Gastrocnemius medialis (tissue), 4 donors: ENCODE data around the gene C11orf21. TPM values are rescaled to one million over a fixed set of nuclear protein-coding genes. Genes with fewer than 3 reads are reported as not detected.
"Not testable (repeated sequence)": the region's sequence is repeated elsewhere in the genome, so short reads cannot be mapped to it uniquely, and the experiment has no call there.

ENCODE experiments used
- ATAC-seq, 2 donors: fragments of 150-250 bp; one replicate each; pipeline ENCODE4 v1.9.1; 2016
- DNase-seq, 2 donors: peaks; one replicate each; pipeline ENCODE4 v3.0.0-alpha.2; 2019
- H3K27ac ChIP-seq, 4 donors: fragments of 200-600 bp; sonication (generic); 1 replicate in 1 of 4; 2 replicates in 3 of 4; pipeline ENCODE4 v1.5.1; 2016 to 2018; ENCODE audit warnings: mild to moderate bottlenecking in 2 of 4, moderate library complexity in 1 of 4
- H3K27me3 ChIP-seq, 3 donors: fragments of 200-600 bp; sonication (generic) in 2 of 3; 1 replicate in 1 of 3; 2 replicates in 2 of 3; pipeline versions ENCODE4 v1.5.1 to v1.6.0; 2016 to 2019; ENCODE audit warnings: mild to moderate bottlenecking in 1 of 3, moderate library complexity in 1 of 3
- H3K36me3 ChIP-seq, 2 donors: fragments of 200-600 bp; sonication (generic) in 1 of 2; one replicate each; pipeline ENCODE4 v1.5.1; 2017 to 2018
- H3K4me1 ChIP-seq, 2 donors: fragments of 200-600 bp; sonication (generic) in 1 of 2; one replicate each; pipeline ENCODE4 v1.5.1; 2016 to 2017; ENCODE audit warnings: mild to moderate bottlenecking in 2 of 2
- H3K4me3 ChIP-seq, 4 donors: fragments of 200-600 bp; sonication (generic) in 3 of 4; 1 replicate in 1 of 4; 2 replicates in 3 of 4; pipeline ENCODE4 v1.5.1; 2016 to 2019; ENCODE audit warnings: mild to moderate bottlenecking in 2 of 4
- H3K9me3 ChIP-seq, 3 donors: fragments of 200-600 bp; sonication (generic) in 2 of 3; 1 replicate in 1 of 3; 2 replicates in 2 of 3; pipeline ENCODE4 v1.5.1; 2016 to 2019
- POLR2A ChIP-seq, 2 donors: fragments of 450-650 bp; IDR thresholded peaks; one replicate each; pipeline ENCODE4 v1.6.1; 2017; ENCODE audit warnings: antibody characterized with exemption in 2 of 2, mild to moderate bottlenecking in 2 of 2, moderate library complexity in 2 of 2
- in situ Hi-C, 4 donors: fragments of 200-750 bp; cut with MboI; loops; one replicate each; pipeline versions ENCODE4 v1.15.0 to v1.8.0; 2017; ENCODE audit warnings: low sequenced_read_pairs in 4 of 4
- intact Hi-C: fragments of 100-400 bp; cut with DNase I; formaldehyde crosslinking; loops from one replicate; pipeline ENCODE4 v1.15.1; 2023; ENCODE audit warnings: low total_unique reads
- total RNA-seq, 4 donors: library from RNA; depleted of rRNA; stranded (reverse); fragments of >200 nt; gene quantifications; one replicate each; pipeline versions ENCODE4 v1.1.0 to v1.2.3, GENCODE V29; 2016
- TF ChIP-seq, protein P1 (sequence below), 5 experiments: fragments of 450-650 bp in 3 of 5; fragments of 200-600 bp in 2 of 5; sonication (generic) in 2 of 5; IDR thresholded peaks in 4 of 5; conservative IDR thresholded peaks in 1 of 5; 1 replicate in 4 of 5; 2 replicates in 1 of 5; pipeline ENCODE4 v1.5.1; 2016 to 2019; ENCODE audit warnings: antibody characterized with exemption in 5 of 5, mild to moderate bottlenecking in 3 of 5, moderate library complexity in 3 of 5

Gene C11orf21
- total RNA-seq, 4 donors from 2014 or later, result 0.10 TPM; not detected in 3

DNA sequence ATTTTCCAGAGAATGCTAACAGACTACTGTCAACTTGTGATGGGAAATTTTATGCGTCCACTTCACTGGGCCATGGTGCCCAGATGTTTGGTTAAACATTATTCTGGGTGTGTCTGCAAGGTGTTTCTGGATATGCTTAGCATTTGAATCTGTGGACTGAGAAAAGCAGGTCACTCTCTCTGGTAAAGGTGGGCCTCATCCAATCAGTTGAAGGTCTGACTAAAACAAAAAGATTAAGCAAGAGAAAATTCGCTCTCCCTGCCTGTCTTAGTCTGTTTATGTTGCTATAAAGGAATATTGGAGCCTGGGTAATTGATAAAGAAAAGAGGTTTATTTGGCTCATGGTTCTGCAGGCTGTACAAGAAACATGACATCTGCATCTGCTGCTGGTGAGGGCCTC is 43.3 kb upstream of the C11orf21 start:
- Histone ChIP-seq H3K27ac (no peak overlapping the region), H3K36me3 (no peaks in the 10 kb centered on the region), H3K4me3 (no peak overlapping the region), H3K9me3 (no peaks in the 10 kb centered on the region), H3K27me3 (no peaks in the 10 kb centered on the region), H3K4me1 (no peaks in the 10 kb centered on the region)
- DNase-seq (no peak), ATAC-seq (no peak)
- in situ Hi-C loops, result no loop called here
- intact Hi-C loops, result no loop called here
- TF ChIP-seq POLR2A (IDR thresholded peaks at IDR 0.05), result no peak
- TF ChIP-seq, protein P1, sequence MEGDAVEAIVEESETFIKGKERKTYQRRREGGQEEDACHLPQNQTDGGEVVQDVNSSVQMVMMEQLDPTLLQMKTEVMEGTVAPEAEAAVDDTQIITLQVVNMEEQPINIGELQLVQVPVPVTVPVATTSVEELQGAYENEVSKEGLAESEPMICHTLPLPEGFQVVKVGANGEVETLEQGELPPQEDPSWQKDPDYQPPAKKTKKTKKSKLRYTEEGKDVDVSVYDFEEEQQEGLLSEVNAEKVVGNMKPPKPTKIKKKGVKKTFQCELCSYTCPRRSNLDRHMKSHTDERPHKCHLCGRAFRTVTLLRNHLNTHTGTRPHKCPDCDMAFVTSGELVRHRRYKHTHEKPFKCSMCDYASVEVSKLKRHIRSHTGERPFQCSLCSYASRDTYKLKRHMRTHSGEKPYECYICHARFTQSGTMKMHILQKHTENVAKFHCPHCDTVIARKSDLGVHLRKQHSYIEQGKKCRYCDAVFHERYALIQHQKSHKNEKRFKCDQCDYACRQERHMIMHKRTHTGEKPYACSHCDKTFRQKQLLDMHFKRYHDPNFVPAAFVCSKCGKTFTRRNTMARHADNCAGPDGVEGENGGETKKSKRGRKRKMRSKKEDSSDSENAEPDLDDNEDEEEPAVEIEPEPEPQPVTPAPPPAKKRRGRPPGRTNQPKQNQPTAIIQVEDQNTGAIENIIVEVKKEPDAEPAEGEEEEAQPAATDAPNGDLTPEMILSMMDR (IDR thresholded peaks at IDR 0.05 in 4 of 5, conservative IDR thresholded peaks at IDR 0.05 in 1 of 5), result no peak

DNA sequence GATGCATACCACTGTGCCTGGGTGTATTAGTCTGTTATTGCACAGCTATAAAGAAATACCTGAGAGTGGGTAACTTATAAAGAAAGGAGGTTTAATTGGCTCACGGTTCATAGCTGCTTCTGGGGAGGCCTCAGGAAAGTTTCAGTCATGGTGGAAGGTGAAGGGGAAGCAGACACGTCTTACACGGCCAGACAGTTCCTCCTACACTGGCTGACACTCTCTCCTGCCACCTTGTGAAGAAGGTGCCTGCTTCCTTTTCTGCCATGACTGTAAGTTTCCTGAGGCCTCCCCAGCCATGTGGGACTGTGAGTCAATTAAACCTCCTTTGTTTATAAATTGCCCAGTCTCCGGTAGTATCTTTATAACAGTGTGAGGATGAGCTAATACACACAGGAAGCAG is 41.8 kb upstream of the C11orf21 start:
- in situ Hi-C loops, result no loop called here
- Histone ChIP-seq H3K4me1 (no peaks in the 10 kb centered on the region), H3K27me3 (no peaks in the 10 kb centered on the region), H3K36me3 (no peaks in the 10 kb centered on the region), H3K4me3 (no peak overlapping the region), H3K27ac (no peak overlapping the region), H3K9me3 (no peaks in the 10 kb centered on the region)
- no peak for TF ChIP-seq POLR2A (IDR thresholded peaks at IDR 0.05)
- TF ChIP-seq, protein P1 (IDR thresholded peaks at IDR 0.05 in 4 of 5, conservative IDR thresholded peaks at IDR 0.05 in 1 of 5), result no peak
- DNase-seq, result no peak
- ATAC-seq, result no peak
- intact Hi-C loops, result no loop called here

DNA sequence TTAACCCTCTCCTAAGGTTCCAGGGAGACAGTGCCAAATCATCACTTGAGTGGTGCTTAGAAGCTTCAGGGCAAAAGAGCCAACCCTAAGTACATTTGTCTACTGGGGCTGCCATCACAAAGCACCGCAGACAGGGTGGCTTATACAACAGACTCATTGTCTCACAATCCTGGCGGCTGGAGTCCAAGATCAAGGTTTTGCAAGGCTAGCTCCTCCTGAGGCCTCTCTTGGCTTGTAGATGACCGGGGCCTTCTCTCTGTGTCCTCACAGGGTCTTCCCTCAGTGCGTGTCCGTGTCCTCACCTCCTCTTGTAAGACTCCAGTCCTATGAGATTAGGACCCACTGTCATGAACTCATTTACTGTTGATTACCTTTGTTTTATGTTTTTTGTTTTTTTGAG is 41.3 kb upstream of the C11orf21 start:
- no peak for TF ChIP-seq POLR2A (IDR thresholded peaks at IDR 0.05)
- TF ChIP-seq, protein P1 (IDR thresholded peaks at IDR 0.05 in 4 of 5, conservative IDR thresholded peaks at IDR 0.05 in 1 of 5), result no peak
- DNase-seq, result no peak
- ATAC-seq, result no peak
- Histone ChIP-seq H3K4me1 (no peaks in the 10 kb centered on the region), H3K27me3 (no peaks in the 10 kb centered on the region), H3K36me3 (no peaks in the 10 kb centered on the region), H3K9me3 (no peaks in the 10 kb centered on the region), H3K27ac (no peak overlapping the region), H3K4me3 (no peak overlapping the region)
- in situ Hi-C loops, result no loop called here
- intact Hi-C loops, result no loop called here

DNA sequence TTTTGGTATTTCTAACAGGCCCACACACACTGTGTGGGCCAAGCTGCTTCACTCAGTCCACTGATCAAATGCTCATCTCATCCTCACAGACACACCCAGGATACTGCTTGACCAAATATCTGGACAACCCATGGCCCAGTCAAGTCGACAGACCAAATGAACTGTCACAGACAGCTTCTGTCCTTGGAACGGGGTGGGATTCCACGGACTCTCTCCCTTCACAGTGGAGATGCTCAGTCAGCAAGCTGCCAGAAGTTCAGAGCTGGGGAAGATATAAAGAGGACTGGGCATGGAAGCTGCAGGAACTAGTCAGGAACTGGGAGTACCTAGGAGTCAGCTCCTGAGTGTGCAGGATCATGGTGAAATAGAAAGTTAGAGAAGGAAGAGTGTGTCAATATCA is 40.8 kb upstream of the C11orf21 start:
- DNase-seq (no peak), ATAC-seq (no peak)
- intact Hi-C loops, result no loop called here
- Histone ChIP-seq H3K36me3 (no peaks in the 10 kb centered on the region), H3K27ac (no peak overlapping the region), H3K27me3 (no peaks in the 10 kb centered on the region), H3K4me3 (no peak overlapping the region), H3K4me1 (no peaks in the 10 kb centered on the region), H3K9me3 (no peaks in the 10 kb centered on the region)
- TF ChIP-seq, protein P1 (IDR thresholded peaks at IDR 0.05 in 4 of 5, conservative IDR thresholded peaks at IDR 0.05 in 1 of 5), result no peak
- no peak for TF ChIP-seq POLR2A (IDR thresholded peaks at IDR 0.05)
- in situ Hi-C loops, result no loop called here

DNA sequence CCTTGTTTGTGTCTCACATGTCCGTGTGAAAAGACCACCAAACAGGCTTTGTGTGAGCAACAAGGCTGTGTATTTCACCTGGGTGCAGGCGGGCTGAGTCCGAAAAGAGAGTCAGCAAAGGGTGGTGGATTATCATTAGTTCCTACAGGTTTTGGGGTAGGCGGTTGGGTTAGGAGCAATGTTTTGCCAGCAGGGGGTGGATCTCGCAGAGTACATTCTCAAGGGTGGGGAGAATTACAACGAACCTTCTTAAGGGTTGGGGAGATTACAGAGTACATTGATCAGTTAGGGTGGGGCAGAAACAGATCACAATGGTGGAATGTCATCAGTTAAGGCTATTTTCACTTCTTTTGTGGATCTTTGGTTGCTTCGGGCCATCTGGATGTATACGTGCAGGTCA is 37.0 kb upstream of the C11orf21 start:
- H3K4me1 ChIP-seq, H3K36me3 ChIP-seq, DNase-seq, H3K9me3 ChIP-seq, H3K27ac ChIP-seq, H3K4me3 ChIP-seq, H3K27me3 ChIP-seq, in situ Hi-C loops, intact Hi-C loops, ATAC-seq: not testable (repeated sequence)

DNA sequence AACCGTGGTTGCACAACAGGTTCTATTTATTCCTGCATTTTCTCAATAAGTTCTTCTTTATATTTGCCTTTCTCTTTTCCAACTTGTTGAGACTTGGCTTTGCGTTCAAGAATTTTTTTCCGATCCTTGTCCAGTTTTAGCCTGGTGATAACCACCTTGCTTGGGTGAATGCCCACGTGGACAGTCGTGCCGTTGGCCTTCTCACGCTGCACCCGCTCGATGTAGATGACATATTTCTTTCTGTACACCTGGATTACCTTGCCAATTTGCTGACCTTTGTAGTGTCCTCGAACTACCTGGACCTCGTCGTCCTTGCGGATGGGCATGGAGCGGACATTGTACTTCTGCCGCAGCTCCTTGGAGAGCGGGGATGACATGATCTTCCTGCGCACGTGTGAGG is 33.6 kb upstream of the C11orf21 start:
- H3K4me1 ChIP-seq, in situ Hi-C loops, H3K9me3 ChIP-seq, H3K27ac ChIP-seq, H3K27me3 ChIP-seq, intact Hi-C loops, H3K4me3 ChIP-seq, DNase-seq, ATAC-seq, H3K36me3 ChIP-seq: not testable (repeated sequence)

DNA sequence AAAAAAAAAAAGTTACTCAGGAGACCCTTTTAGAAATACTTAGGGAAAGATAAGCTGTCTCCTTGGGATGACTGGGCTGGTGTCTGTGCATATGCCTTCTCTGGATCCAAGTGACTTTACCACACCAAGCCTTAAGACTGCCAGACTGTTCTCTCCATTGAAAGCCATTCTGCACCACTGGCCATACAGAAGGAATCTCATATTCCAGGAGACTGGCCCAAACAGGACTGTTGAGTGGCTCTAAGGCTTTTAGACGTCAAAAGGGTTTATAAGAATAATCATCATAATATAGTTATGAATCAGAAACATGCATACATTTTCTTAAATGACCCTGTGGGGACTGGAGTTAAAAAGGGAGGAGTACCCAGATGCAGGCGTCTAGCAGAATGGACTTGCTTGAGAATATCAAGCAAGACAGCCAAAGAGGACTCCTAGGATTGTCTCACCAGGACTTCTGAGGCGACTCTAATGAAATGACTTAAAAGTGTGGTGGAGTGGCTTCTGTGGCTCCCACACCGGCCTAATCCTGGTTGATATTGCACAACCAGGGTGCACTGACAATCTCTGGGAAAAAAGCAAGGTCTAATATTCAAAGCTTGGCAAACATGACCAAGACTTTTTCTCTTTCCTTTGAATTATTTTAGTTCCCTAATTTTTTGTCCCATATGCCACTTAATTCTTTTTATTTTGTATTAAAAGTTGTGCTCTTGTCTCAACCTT is 31.9 kb upstream of the C11orf21 start:
- H3K27ac ChIP-seq, in situ Hi-C loops, H3K4me1 ChIP-seq, H3K27me3 ChIP-seq, ATAC-seq, H3K36me3 ChIP-seq, H3K4me3 ChIP-seq, DNase-seq, intact Hi-C loops, H3K9me3 ChIP-seq: not testable (repeated sequence)

DNA sequence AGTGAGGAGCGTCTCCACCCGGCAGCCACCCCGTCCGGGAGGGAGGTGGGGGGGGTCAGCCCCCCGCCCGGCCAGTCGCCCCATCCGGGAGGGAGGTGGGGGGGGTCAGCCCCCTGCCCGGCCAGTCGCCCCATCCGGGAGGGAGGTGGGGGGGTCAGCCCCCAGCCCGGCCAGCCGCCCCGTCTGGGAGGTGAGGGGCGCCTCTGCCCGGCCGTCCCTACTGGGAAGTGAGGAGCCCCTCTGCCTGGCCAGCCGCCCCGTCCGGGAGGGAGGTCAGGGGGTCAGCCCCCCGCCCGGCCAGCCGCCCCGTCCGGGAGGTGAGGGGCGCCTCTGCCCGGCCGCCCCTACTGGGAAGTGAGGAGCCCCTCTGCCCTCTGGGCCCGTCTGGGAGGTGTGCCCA is 30.9 kb upstream of the C11orf21 start:
- H3K36me3 ChIP-seq, H3K4me3 ChIP-seq, DNase-seq, in situ Hi-C loops, H3K4me1 ChIP-seq, ATAC-seq, H3K27me3 ChIP-seq, H3K27ac ChIP-seq, H3K9me3 ChIP-seq, intact Hi-C loops: not testable (repeated sequence)
